K562 (cell line): ENCODE data around the gene PFN3. TPM values are rescaled to one million over a fixed set of nuclear protein-coding genes. Genes with fewer than 3 reads are reported as not detected.

Experiments used
- EGR1 ChIP-seq: fragments of 450-650 bp; conservative IDR thresholded peaks from 2 replicates; pipeline ENCODE4 v1.6.1; 2017; ENCODE audit warnings: mild to moderate bottlenecking
- EP300 ChIP-seq: IDR thresholded peaks from 2 replicates; pipeline ENCODE4 v1.6.1; 2012; ENCODE audit warnings: low read length, improper control_type of control experiment
- FIP1L1 ChIP-seq: fragments of 200-400 bp; formaldehyde crosslinking; IDR thresholded peaks from 2 replicates; pipeline ENCODE4 v1.6.1; 2018; ENCODE audit warnings: mild to moderate bottlenecking, low read depth, low read length; ENCODE audit not compliant: poor library complexity, severe bottlenecking
- GTF2A2 ChIP-seq: IDR thresholded peaks from 2 replicates; pipeline ENCODE4 v1.6.1; 2016; ENCODE audit warnings: mild to moderate bottlenecking, missing genetic modification characterization, missing compliant biosample characterization
- PCBP2 ChIP-seq: fragments of 200-400 bp; formaldehyde crosslinking; IDR thresholded peaks from 2 replicates; pipeline ENCODE4 v1.6.1; 2018; ENCODE audit warnings: low read length, low read depth, mild to moderate bottlenecking, moderate library complexity; ENCODE audit not compliant: poor library complexity, severe bottlenecking
- POLR2A ChIP-seq: fragments of 450-650 bp; conservative IDR thresholded peaks from 2 replicates; pipeline ENCODE4 v1.6.1; 2016
- PTRF ChIP-seq: fragments of 450-650 bp; IDR thresholded peaks from 2 replicates; pipeline ENCODE4 v1.6.1; 2016; ENCODE audit warnings: mild to moderate bottlenecking, missing genetic modification characterization, missing compliant biosample characterization
- PURB ChIP-seq: sonication (generic); formaldehyde crosslinking; IDR thresholded peaks from 2 replicates; pipeline ENCODE4 v1.9.0; 2021; ENCODE audit warnings: low read depth, mild to moderate bottlenecking, missing genetic modification reagents
- RBM14 ChIP-seq: fragments of 200-400 bp; formaldehyde crosslinking; IDR thresholded peaks from 2 replicates; pipeline ENCODE4 v1.6.1; 2018; ENCODE audit warnings: low read depth, mild to moderate bottlenecking, low read length, moderate library complexity, borderline replicate concordance; ENCODE audit not compliant: insufficient read depth
- RREB1 ChIP-seq: fragments of 250-450 bp; sonication (Bioruptor Pico); IDR thresholded peaks from 2 replicates; pipeline ENCODE4 v1.4.0; 2020
- SRSF3 ChIP-seq: fragments of 200-400 bp; formaldehyde crosslinking; IDR thresholded peaks from 2 replicates; pipeline ENCODE4 v1.6.1; 2016; ENCODE audit warnings: mild to moderate bottlenecking, low read length, moderate library complexity; ENCODE audit not compliant: insufficient read depth
- THRA ChIP-seq: fragments of 450-650 bp; IDR thresholded peaks from 2 replicates; pipeline ENCODE4 v1.6.1; 2017; ENCODE audit warnings: mild to moderate bottlenecking, moderate library complexity
- THRAP3 ChIP-seq: fragments of 450-650 bp; IDR thresholded peaks from 2 replicates; pipeline ENCODE4 v1.6.1; 2016; ENCODE audit warnings: mild to moderate bottlenecking, inconsistent platforms, borderline replicate concordance
- ZBTB1 ChIP-seq: sonication (generic); formaldehyde crosslinking; IDR thresholded peaks from 2 replicates; pipeline ENCODE4 v1.8.1; 2023; ENCODE audit warnings: missing genetic modification reagents, low read depth, mild to moderate bottlenecking, borderline replicate concordance
- ZFPM2 ChIP-seq: fragments of 250-450 bp; sonication (Bioruptor Pico); IDR thresholded peaks from 2 replicates; pipeline ENCODE4 v1.5.1; 2022; ENCODE audit warnings: mild to moderate bottlenecking
- polyA plus RNA-seq, 8 experiments: library from polyadenylated mRNA; depleted of rRNA in 4 of 8; stranded (reverse) in 5 of 8; unstranded in 3 of 8; fragments of >200 nt; fragmentation: Nextera tagmentation in 2 of 8; fragmentation: Illumina TruSeq in 1 of 8; extraction: Ambion mirVana in 2 of 8; extraction: Trizol in 1 of 8; gene quantifications; 2 replicates each; pipeline versions ENCODE4 v1.2.1 to v1.2.3, GENCODE V29; 2011 to 2014; ENCODE audit warnings: inconsistent platforms in 1 of 8, missing spikeins in 1 of 8
- total RNA-seq, 7 experiments: library from RNA; depleted of rRNA in 6 of 7; stranded (reverse); fragments of >200 nt in 6 of 7; fragmentation: Illumina TruSeq in 2 of 7; extraction: Trizol in 2 of 7; gene quantifications; 2 replicates each; pipeline versions ENCODE4 v1.2.1 to v1.2.3, GENCODE V29; 2011 to 2021; ENCODE audit warnings: low replicate concordance in 1 of 7
- TF ChIP-seq, protein P1 (sequence below): fragments of 250-450 bp; sonication (Bioruptor Pico); IDR thresholded peaks from 2 replicates; pipeline ENCODE4 v1.9.0; 2021; ENCODE audit warnings: mild to moderate bottlenecking, inconsistent platforms
- TF ChIP-seq, protein P2 (sequence below), 2 experiments: fragments of 450-650 bp; conservative IDR thresholded peaks; 2 replicates each; pipeline ENCODE4 v1.6.1; 2017; ENCODE audit warnings: mild to moderate bottlenecking in 2 of 2, moderate library complexity in 2 of 2

The PFN3 gene
- total and polyA plus RNA-seq, 9 of the 15 experiments (the other 6 are each of a cell fraction or from before 2014, with no cell fraction given), result not detected

DNA sequence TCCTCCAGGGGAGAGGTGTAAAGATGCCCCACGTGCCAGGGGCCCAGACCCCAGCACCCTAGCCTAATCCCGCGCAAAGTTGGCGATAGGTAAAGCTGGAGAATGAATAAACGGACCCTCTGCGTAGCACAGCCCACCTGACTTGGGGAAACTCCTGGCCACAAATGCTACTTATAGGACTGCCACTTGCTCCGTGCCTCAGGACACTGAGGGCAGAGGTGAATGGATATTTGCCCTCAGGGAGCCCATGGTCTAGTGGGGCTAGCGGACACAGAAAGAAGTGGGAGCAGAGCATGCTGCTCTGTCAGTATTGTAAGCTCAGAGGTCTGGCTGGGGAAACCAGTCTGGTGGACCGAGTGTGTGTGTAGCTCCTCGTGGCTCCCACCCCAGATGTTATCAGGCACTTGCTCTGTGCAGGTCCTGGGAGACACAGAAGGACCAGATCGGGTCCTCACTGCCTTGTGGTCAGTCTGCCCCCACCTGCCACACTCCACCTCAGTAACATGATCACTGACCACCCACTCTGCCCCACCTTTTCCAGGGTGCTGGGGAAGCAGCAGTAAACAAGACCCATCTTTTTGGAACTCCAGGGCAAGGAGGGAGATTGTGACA is 26.9 kb upstream of the PFN3 start (continued):
- no peak for TF ChIP-seq RREB1 (CRISPR knock-in tag)
- TF ChIP-seq ZFPM2 (CRISPR knock-in tag), result no peak
- no peak for TF ChIP-seq GTF2A2 (tag)
- no peak for TF ChIP-seq PCBP2
- TF ChIP-seq, protein P1, sequence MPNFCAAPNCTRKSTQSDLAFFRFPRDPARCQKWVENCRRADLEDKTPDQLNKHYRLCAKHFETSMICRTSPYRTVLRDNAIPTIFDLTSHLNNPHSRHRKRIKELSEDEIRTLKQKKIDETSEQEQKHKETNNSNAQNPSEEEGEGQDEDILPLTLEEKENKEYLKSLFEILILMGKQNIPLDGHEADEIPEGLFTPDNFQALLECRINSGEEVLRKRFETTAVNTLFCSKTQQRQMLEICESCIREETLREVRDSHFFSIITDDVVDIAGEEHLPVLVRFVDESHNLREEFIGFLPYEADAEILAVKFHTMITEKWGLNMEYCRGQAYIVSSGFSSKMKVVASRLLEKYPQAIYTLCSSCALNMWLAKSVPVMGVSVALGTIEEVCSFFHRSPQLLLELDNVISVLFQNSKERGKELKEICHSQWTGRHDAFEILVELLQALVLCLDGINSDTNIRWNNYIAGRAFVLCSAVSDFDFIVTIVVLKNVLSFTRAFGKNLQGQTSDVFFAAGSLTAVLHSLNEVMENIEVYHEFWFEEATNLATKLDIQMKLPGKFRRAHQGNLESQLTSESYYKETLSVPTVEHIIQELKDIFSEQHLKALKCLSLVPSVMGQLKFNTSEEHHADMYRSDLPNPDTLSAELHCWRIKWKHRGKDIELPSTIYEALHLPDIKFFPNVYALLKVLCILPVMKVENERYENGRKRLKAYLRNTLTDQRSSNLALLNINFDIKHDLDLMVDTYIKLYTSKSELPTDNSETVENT (CRISPR knock-in tag), result no peak
- no peak for TF ChIP-seq THRA
- TF ChIP-seq PURB (CRISPR knock-in tag), result no peak
- TF ChIP-seq SRSF3, result 0 out of 2 replicates have a peak, but pooled peaks have one; percentile 15
- peak; percentile 76 for TF ChIP-seq POLR2A
- no peak for TF ChIP-seq PTRF (tag)
- TF ChIP-seq FIP1L1, result no peak
- no peak for TF ChIP-seq ZBTB1 (CRISPR knock-in tag)
- no peak for TF ChIP-seq THRAP3
- no peak for TF ChIP-seq EP300
- no peak for TF ChIP-seq RBM14
- TF ChIP-seq EGR1, result no peak
- TF ChIP-seq, protein P2, sequence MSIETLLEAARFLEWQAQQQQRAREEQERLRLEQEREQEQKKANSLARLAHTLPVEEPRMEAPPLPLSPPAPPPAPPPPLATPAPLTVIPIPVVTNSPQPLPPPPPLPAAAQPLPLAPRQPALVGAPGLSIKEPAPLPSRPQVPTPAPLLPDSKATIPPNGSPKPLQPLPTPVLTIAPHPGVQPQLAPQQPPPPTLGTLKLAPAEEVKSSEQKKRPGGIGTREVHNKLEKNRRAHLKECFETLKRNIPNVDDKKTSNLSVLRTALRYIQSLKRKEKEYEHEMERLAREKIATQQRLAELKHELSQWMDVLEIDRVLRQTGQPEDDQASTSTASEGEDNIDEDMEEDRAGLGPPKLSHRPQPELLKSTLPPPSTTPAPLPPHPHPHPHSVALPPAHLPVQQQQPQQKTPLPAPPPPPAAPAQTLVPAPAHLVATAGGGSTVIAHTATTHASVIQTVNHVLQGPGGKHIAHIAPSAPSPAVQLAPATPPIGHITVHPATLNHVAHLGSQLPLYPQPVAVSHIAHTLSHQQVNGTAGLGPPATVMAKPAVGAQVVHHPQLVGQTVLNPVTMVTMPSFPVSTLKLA (conservative IDR thresholded peaks at IDR 0.05), result peak; percentile 77 to 80
